Measurements from ENCODE around the gene FSTL1.

FSTL1 gene

DNA sequence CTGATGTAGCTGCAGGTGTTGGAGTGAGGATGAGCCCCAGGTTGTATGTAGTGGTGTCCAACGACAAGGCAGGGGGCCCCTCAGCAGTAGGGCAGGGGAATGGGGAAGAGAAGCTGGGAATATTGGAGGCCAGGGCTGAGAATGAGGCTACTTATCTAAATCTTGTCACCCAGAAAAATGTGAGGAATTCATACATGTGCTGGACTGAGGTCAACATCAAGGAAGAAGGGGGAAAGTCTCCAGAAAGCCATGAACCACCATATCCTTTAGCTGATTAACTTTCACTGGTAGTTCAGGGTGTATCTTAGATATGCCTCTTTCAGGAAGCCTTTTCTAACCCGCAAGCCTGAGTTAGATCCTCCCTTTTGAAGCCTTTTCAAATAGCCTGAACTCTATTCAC lies 22.6 kb upstream of the FSTL1 start:
- TF ChIP-seq POLR2A (IDR thresholded peaks at IDR 0.05; ENCODE audit: extremely low read depth, insufficient read length) (no peak), MYC (IDR thresholded peaks at IDR 0.05; ENCODE audit: low read depth, low read length) (no peak)
- H3K4me3 ChIP-seq (ENCODE audit: low read depth, low read length): no peak overlapping the region
- DNase-seq (ENCODE audit: low read depth): no peak

DNA sequence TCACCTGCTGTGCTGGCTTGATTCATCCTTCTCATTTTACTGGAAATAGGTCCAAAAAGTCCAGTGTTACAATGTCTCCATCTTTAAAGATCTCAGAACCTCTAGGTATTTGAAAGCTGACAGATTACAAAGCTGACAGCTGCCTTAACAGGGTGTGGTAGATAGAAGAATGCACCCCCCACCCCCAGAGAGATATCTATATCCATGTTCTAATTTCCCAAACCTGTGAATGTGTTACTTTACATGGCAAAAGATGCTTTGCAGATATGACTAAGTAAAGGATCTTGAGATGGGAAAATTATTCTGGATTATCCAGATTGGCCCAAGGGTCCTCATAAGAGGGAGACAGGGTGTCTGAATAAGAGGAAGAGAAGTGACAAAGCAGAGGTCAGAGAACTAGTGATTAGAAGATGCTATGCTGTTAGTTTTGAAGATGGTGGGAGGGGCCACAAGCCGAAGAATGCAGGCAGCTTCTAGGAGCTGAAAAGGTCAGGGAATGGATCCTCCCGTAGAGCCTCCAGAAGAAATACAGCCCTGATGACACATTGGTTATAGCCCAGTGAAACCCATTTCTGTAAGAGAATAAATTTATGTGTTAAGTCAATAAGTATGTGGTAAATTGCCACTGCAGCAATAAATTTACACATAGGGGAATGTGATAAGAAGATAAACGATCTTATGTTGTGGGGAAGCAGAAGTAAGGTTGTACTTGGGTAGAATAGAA lies 21.5 kb upstream of the FSTL1 start:
- H3K4me3 ChIP-seq (ENCODE audit: low read depth, low read length): no peak overlapping the region
- TF ChIP-seq, protein P1, sequence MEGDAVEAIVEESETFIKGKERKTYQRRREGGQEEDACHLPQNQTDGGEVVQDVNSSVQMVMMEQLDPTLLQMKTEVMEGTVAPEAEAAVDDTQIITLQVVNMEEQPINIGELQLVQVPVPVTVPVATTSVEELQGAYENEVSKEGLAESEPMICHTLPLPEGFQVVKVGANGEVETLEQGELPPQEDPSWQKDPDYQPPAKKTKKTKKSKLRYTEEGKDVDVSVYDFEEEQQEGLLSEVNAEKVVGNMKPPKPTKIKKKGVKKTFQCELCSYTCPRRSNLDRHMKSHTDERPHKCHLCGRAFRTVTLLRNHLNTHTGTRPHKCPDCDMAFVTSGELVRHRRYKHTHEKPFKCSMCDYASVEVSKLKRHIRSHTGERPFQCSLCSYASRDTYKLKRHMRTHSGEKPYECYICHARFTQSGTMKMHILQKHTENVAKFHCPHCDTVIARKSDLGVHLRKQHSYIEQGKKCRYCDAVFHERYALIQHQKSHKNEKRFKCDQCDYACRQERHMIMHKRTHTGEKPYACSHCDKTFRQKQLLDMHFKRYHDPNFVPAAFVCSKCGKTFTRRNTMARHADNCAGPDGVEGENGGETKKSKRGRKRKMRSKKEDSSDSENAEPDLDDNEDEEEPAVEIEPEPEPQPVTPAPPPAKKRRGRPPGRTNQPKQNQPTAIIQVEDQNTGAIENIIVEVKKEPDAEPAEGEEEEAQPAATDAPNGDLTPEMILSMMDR (IDR thresholded peaks at IDR 0.05; ENCODE audit: low read depth, low read length): no peak
- TF ChIP-seq, protein P2, sequence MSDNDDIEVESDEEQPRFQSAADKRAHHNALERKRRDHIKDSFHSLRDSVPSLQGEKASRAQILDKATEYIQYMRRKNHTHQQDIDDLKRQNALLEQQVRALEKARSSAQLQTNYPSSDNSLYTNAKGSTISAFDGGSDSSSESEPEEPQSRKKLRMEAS (IDR thresholded peaks at IDR 0.05; ENCODE audit: low read depth, low read length): no peak
- TF ChIP-seq POLR2A (IDR thresholded peaks at IDR 0.05; ENCODE audit: extremely low read depth, insufficient read length): no peak
- DNase-seq (ENCODE audit: low read depth): no peak

DNA sequence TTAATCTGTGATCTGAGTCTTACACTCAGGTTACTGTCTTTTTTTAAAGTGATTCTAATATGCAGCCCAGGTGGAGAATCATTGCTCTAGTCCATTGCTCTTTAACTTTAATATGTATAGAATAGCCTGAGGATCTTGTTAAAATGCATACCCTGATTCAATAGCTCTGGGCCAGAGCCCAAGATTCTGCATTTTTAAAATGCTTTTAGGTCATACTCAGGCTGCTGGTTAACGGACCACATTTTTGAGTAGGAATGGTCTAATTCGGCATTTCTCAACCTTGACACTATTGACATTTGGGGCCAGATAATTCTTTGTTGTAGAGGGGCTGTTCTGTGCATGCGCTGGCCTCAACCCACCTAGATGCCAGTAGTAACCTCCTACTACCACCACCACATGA lies 20.9 kb upstream of the FSTL1 start:
- TF ChIP-seq POLR2A (IDR thresholded peaks at IDR 0.05; ENCODE audit: extremely low read depth, insufficient read length): no peak
- no peak for DNase-seq (ENCODE audit: low read depth)
- H3K4me3 ChIP-seq (ENCODE audit: low read depth, low read length): no peak overlapping the region

DNA sequence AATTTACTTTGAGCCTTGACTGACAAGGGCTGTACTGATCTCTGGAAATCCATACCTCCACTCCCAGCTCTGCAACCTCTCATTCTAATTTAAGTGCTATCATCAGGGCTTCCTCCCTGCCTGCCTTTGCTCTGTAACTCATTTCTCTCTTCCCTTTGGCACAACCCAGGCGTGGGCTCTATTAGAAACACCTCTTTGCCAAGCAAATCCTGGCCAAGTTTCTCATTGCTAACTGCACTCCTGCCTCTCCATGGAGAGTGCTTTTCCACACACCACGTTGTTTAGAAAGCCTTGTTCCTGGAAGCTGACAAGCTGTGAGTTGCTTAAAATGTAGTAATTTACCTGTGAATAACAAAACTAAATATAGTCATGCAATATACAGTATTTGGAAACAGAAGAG lies 20.1 kb upstream of the FSTL1 start:
- no peak for DNase-seq (ENCODE audit: low read depth)
- TF ChIP-seq, protein P2 (IDR thresholded peaks at IDR 0.05; ENCODE audit: low read depth, low read length): no peak
- TF ChIP-seq, protein P1 (IDR thresholded peaks at IDR 0.05; ENCODE audit: low read depth, low read length): no peak
- TF ChIP-seq MYC (IDR thresholded peaks at IDR 0.05; ENCODE audit: low read depth, low read length): no peak
- no peak for TF ChIP-seq POLR2A (IDR thresholded peaks at IDR 0.05; ENCODE audit: extremely low read depth, insufficient read length)
- H3K4me3 ChIP-seq (ENCODE audit: low read depth, low read length): no peak overlapping the region

DNA sequence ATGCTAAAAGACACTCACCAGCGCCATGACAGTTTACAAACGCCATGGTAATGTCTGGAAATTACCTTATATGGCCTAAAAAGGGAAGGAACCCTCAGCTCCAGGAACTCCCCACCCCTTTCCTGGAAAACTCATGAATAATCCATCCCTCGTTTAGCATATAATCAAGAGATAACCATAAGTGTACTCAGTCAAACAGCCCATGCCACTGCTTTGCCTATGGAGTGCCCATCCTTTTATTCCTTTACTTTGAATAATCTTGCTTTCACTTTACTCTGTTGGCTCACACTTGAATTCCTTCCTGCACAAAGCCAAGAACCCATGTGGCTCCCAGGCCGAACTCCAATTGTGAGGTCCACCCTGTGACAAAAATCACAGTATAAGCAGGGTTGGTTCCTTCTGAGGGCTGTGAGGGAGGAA lies 19.1 kb upstream of the FSTL1 start:
- TF ChIP-seq, protein P2 (IDR thresholded peaks at IDR 0.05; ENCODE audit: low read depth, low read length): no peak
- TF ChIP-seq POLR2A (IDR thresholded peaks at IDR 0.05; ENCODE audit: extremely low read depth, insufficient read length) (no peak), MYC (IDR thresholded peaks at IDR 0.05; ENCODE audit: low read depth, low read length) (no peak)
- TF ChIP-seq, protein P1 (IDR thresholded peaks at IDR 0.05; ENCODE audit: low read depth, low read length): no peak
- no peak for DNase-seq (ENCODE audit: low read depth)

DNA sequence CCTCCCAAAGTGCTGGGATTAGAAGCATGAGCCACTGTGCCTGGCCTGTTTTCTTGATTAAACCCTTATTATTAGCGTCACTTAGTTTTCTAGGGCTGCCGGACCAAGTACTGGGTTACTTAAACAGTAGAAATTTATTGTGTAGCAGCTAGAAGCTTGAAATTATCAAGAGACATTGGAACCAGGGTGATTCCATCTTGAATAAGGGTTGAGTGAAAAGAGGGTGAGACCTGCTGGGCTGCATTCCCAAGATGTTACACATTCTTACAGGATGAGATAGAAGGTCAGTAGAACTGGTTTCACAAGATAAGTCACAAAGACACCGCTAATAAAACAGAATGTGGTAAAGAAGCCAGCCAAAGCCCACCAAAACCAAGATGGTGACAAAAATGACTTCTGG lies 18.6 kb upstream of the FSTL1 start:
- H3K4me3 ChIP-seq (ENCODE audit: low read depth, low read length): no peak overlapping the region
- no peak for DNase-seq (ENCODE audit: low read depth)
- TF ChIP-seq, protein P2 (IDR thresholded peaks at IDR 0.05; ENCODE audit: low read depth, low read length): no peak
- TF ChIP-seq, protein P1 (IDR thresholded peaks at IDR 0.05; ENCODE audit: low read depth, low read length): no peak
- no peak for TF ChIP-seq MYC (IDR thresholded peaks at IDR 0.05; ENCODE audit: low read depth, low read length)
- no peak for TF ChIP-seq POLR2A (IDR thresholded peaks at IDR 0.05; ENCODE audit: extremely low read depth, insufficient read length)

More for the DNA sequence above, 19.1 kb upstream of the FSTL1 start:
- H3K4me3 ChIP-seq (ENCODE audit: low read depth, low read length): no peak overlapping the region
